SU-DHL-6 (cell line): ENCODE measurements around the gene THEM5.

Source experiments
- CTCF ChIP-seq: fragments of 200-600 bp; sonication (generic); IDR thresholded peaks from one replicate; pipeline ENCODE4 v1.5.1; 2017; ENCODE audit warnings: antibody characterized with exemption, mild to moderate bottlenecking, low read length, moderate library complexity; ENCODE audit not compliant: insufficient read depth, poor library complexity, severe bottlenecking
- EZH2phosphoT487 ChIP-seq: fragments of 200-600 bp; sonication (generic), shearing (Covaris generic); conservative IDR thresholded peaks from 2 replicates; pipeline ENCODE4 v1.6.1; 2018; ENCODE audit warnings: mild to moderate bottlenecking, antibody characterized with exemption, low read length, moderate library complexity, mixed read lengths

- no peak for TF ChIP-seq CTCF
- TF ChIP-seq EZH2phosphoT487: no peak
Observed at GRCh38 chr1:151817353-151817730, 36.2 kb downstream of the THEM5 start.
